Erythroblast (primary cell): Measurements from ENCODE around the gene CFAP92.

ENCODE experiments used
- GATA1 ChIP-seq: IDR thresholded peaks from 2 replicates; pipeline ENCODE4 v1.6.1; 2011; ENCODE audit warnings: low read depth, mild to moderate bottlenecking, control low read depth, low read length, moderate library complexity
- POLR2A ChIP-seq: IDR thresholded peaks from 2 replicates; pipeline ENCODE4 v1.6.1; 2011; ENCODE audit warnings: mild to moderate bottlenecking, low read length

DNA sequence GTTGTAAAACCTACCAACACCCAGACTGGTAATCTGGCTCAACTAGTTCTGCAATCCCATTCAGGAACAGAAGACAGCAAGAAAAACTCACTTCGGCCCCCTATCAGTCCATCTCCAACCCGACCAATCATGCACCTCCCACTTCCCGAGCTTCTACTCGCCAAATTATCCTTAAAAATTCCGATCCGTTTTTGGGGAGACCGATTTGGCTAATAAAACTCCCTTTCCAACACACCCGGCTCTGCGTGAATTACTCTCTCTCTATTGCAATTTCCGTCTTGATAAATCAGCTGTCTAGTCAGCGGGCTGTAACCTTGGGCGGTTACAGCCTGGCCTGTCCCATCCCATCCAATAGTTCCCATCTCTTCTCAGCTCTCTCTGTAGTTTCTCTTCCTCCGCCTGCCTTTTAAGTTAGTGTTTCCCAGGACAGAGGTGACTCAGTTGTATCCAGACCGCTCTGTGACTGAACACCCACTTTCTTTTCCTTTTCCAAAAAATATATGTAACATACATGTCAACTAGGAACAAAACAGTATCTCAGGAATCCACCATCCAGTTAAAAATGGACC lies 115.2 kb downstream of the CFAP92 start:
- TF ChIP-seq POLR2A (no peak), GATA1 (no peak)
